ENCODE results near the gene TRPM2.
"Not testable (repeated sequence)": the region's sequence is repeated elsewhere in the genome, so short reads cannot be mapped to it uniquely, and the experiment has no call there.

TRPM2 gene

GRCh38 chr21:44375281-44375651, 21.8 kb downstream of the TRPM2 start:
- DNase-seq (ENCODE audit: low spot score), result peak; percentile 14

- DNase-seq (ENCODE audit: low spot score), result no peak
Observed at GRCh38 chr21:44375761-44376241, 22.4 kb downstream of the TRPM2 start.

- DNase-seq (ENCODE audit: low spot score), result no peak
Observed at GRCh38 chr21:44376606-44377005, 23.2 kb downstream of the TRPM2 start.

GRCh38 chr21:44377201-44377921, 23.9 kb downstream of the TRPM2 start:
- no peak for DNase-seq (ENCODE audit: low spot score)

DNA sequence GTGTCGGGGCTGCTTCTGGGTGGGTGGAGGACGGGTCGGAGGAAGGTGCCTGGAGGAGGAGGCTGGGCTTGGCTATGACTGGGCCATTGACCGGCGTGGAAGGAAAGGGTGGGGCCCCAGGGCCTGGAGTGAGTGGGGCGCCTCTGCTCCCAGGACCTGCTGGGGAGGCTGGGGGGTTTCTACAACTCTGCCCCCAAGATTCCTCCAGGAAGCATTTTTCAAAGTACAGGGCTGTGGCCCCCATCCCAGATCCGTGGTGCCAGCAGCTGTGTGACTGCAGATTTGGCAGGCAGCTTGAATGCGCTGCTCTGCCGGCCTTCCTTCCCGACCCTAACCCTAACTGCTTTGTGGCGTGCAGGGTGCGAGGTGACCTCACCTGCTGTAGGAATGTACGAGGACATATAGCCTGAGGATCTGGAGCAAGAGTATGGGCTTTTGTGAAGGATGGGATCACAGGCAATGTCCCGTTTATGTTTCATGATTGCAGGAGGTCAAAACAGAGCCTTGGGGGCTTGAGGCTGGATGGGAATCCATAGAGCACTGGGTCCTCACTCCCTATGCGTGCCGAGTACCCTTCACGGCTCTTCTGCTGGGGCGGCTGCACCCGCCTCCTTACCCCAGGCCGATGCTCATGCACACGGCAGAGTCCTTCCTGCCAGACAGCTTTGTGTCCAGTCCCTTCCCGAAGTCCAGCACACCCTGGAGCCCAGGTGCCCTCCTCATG, 24.7 kb downstream of the TRPM2 start:
- DNase-seq (ENCODE audit: low spot score), result no peak

DNA sequence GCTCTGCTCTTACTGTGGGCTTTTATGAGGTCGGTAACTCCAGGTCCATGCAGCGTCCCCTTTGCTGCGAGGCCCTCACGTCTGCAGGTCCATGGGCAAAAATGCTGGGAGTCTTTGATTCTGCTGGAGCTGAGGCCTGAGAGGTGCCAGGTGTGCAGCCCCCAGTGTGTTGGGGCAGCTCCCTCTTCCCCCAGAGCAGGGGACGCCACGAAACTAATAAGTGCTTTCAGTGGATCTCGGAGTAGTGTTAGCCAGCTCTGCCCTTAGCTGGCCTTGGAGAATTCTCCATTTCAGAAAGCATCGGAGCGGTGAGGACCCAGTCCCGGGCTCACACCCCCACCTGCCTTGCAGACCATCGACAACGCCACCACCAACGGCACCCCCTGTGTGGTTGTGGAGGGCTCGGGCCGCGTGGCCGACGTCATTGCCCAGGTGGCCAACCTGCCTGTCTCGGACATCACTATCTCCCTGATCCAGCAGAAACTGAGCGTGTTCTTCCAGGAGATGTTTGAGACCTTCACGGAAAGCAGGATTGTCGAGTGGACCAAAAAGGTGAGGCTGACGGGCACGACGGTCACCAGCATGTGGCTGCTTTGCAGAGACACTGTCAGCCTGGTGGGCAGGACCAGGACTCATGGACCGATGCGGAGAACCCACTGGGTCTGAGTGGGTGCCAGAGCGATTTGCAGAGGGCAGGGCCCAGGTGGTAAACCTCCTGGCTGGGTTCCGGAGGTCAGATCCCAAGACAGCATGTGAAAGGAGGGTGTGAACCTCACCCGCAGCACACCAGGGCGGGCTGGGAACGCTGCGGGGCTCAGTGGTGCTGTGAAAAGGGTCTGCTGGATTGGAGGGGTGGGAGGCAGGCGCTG, 25.5 kb downstream of the TRPM2 start:
- DNase-seq (ENCODE audit: low spot score), result no peak

GRCh38 chr21:44379515-44379848, 26.1 kb downstream of the TRPM2 start:
- DNase-seq (ENCODE audit: low spot score), result no peak

DNA sequence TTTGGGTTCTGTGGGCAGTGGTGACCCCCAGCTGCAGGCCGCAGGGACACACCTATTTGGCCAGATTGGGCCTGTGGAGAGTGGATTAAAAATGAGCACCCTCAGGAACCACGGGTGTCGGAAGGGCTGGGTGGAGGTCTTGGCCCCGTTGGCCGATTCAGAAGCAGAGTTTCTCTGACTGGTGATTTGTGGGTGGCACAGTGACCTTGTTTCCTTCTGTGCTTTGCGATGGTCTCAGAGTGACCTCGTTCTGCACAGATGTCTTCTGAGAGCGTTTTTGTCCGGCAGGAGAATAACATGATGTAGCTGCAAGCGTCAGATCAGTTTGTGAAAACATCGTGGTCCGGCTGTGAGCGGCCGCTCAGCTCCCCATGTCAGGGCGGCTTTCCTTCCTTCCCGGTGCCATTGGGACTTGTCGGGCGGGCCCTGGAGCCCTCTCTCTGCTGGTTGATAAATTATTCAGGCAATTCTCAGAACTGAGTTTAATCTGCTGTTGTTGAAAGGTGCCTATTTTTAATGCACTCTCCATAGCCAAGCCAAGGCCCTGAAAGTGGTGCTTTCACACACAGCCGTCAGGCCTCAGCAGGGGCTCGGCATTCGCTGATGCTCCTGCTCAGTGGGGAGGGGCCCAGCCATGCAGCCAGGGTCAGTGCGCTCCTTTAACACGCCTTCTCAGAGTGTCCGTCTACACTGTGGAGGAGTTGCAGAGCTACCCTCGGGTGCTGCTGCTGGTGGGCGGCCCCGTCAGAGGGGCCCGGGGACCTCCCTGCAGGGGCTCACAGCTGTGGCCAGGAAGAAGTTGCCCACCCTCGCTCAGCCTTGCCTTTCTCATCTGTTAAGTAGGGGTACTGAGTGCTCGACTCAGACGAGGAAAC, 26.8 kb downstream of the TRPM2 start:
- no peak for DNase-seq (ENCODE audit: low spot score)

DNA sequence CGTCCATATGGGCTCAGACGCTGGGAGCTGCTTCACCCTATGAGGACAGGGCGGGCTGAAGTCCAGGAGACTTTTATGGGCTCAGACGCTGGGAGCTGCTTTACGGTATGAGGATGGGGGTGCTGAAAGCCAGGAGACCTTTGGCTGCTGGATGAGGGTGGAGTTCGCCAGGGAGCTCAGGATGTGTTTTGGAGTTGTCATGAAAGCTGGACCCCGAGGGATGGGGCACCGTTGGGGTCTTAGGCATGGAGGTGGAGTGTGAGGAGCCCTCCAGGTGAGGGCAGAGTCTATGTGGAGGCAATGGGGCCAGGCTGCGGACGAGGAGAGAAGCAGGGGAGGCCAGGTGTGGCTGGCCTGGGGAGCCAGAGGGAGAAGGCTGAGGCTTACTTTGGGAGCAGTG, 27.5 kb downstream of the TRPM2 start:
- no peak for DNase-seq (ENCODE audit: low spot score)

DNA sequence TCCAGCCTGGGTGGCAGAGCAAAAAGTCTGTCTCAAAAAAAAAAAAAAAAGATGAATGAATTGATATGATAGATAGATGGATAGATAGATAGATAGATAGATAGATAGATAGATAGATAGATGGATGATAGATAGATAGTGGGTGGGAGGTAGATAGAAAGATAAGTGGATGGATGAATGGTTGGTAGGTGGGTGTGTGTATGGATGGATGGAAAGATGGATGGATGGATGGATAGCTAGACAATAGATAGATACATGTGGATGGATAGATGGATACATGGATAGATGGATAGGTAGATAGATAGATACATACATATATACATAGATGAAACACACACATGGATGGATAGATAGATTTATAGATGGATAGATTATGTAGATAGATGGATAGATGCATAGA, 28.5 kb downstream of the TRPM2 start:
- no peak for DNase-seq (ENCODE audit: low spot score)

DNA sequence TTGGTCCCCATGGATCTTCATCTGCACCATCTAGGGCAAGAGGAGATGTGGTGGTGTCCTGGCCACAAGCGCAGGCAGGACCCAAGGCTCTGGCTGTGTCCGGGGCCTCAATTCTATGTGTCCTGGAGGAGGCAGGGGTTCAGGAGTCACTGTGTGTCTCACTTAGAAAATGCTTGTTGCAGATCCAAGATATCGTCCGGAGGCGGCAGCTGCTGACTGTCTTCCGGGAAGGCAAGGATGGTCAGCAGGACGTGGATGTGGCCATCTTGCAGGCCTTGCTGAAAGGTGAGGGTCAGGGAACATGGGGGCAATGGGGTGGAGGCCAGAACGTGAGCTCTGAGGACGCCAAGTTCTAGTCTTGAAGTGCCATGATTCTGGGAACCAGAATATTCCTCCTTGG, 29.1 kb downstream of the TRPM2 start:
- DNase-seq (ENCODE audit: low spot score), result no peak

- no peak for DNase-seq (ENCODE audit: low spot score)
Observed at GRCh38 chr21:44383216-44383615, 29.8 kb downstream of the TRPM2 start.

- DNase-seq (ENCODE audit: low spot score), result no peak
Observed at GRCh38 chr21:44384968-44385367, 31.5 kb downstream of the TRPM2 start.

DNA sequence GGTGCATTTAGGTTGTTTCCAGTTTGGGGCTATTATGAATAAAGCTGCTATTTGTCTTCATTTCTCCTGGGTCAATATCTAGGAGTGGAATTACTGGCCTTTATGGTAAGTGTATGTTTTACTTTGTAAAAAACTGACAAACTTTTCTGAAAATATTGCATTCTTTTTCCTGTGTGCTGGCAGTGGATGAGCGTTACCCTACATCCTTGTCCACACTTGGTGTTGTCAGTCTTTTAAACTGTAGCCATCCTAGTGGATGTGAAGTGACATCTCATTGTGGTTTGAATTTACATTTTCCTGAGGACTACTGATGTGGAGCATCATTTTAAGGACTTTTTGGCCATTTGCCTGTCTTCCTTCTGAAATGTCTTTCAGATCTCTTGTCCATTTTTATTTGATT, 35.9 kb downstream of the TRPM2 start:
- DNase-seq (ENCODE audit: low spot score), result no peak

DNA sequence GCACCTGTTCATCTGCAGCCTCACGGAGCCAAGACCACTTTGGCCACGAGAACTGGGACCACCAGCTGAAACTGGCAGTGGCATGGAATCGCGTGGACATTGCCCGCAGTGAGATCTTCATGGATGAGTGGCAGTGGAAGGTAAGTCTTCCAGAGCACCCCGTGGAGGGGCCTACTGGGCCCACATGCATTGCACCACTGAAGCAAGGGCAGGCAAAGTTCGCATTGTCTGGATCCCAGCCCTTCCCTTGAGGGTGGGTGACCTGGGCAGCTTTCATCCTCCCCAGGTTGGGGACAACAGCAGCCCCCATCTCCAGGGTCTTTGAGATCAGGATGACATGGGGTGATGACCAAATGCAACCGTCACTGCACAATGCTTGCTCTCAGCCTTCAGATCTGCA, 37.5 kb downstream of the TRPM2 start:
- DNase-seq (ENCODE audit: low spot score), result no peak

DNA sequence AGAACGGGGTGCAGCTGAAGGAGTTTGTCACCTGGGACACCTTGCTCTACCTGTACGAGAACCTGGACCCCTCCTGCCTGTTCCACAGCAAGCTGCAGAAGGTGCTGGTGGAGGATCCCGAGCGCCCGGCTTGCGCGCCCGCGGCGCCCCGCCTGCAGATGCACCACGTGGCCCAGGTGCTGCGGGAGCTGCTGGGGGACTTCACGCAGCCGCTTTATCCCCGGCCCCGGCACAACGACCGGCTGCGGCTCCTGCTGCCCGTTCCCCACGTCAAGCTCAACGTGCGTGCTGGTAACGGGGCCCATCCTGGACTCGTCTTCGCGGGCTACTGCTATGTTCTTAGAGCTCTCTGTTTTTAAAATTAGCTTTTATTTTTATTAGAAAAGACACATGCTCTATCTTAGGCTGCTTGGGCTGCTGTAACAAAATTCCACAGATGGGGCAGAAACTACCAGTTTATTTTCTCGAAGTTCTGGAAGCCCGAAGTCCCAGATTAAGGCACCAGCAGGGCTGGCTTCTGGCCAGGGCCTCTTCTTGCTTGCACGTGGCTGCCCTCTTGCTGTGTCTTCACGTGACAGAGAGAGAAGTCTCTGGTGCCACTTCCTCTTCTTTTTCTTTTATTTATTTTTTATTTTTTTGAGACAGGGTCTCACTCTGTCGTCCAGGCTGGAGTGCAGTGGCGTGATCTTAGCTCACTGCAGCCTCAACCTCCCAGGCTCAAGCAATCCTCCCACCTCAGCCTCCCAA, 38.1 kb downstream of the TRPM2 start:
- DNase-seq (ENCODE audit: low spot score), result no peak

DNA sequence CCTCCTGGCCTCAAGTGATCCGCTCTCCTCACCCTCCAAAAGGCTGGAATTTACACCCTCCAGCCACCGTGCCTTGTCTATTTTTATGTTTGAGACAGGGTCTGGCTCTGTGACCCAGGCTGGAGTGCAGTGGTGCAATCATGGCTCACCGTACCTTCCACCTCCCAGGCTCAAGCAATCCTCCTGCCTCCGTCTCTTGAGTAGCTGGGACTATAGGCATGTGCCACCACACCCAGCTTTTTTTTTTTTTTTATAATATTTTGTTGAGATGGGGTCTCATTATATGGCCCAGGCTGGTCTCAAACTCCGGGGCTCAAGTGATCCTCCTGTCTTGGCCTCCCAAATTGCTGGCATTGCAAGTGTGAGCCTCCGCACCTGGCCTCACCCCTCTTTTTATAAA, 38.8 kb downstream of the TRPM2 start:
- no peak for DNase-seq (ENCODE audit: low spot score)

GRCh38 chr21:44392916-44393315, 39.5 kb downstream of the TRPM2 start:
- DNase-seq (ENCODE audit: low spot score), result no peak

DNA sequence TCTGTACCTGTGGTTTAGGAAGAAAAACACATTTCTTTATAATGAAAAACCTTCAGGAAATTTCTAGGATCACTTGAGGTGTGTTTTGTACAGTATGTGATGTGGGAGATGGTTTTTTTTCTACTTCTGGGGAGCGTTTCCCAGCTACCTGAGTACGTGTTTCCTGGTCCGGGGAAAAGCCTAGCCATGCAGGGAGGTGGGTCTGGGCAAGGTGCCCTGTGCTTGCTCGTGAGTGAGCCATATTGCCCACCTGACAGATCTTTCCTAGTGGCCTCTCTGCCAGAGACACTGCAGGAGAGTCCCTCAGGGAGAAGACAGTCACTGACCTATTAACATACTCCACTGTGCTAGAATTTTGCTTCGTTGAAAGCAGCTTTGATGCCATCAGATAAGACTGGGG, 41.3 kb downstream of the TRPM2 start:
- DNase-seq (ENCODE audit: low spot score), result no peak

DNA sequence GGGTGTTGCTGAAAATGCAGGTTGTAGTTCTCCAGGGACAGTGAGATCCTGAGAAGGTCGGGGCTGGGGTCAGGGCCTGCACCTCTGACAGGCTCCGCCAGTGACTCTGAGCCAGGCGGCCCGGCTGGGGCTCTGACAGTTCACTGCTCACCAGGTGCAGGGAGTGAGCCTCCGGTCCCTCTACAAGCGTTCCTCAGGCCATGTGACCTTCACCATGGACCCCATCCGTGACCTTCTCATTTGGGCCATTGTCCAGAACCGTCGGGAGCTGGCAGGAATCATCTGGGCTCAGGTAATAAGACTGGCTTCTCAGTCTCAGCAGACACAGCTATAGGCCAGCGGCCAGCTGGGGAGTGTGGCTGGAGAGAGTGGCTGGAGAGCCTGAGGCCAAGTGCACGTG, 41.8 kb downstream of the TRPM2 start:
- no peak for DNase-seq (ENCODE audit: low spot score)

DNA sequence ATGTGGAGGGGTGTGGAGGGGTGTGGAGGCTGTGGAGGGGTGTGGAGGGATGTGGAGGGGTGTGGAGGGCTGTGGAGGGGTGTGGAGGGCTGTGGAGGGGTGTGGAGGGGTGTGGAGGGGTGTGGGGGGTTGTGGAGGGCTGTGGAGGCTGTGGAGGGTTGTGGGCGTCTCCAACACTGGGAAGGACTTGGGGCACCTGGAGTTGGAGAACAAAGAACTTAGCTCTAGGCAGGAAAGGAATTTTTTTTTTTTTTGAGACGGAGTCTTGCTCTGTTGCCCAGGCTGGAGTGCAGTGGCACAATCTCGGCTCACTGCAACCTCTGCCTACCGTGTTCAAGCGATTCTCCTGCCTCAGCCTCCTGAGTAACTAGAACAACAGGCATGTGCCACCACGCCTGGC, 43.4 kb downstream of the TRPM2 start:
- DNase-seq (ENCODE audit: low spot score), result not testable (repeated sequence)
